Activated CD8-positive, alpha-beta T cell treated with anti-CD3 and anti-CD28 coated beads, Interleukin-2, amount 10 ng/mL, durations not matched to agents 7 days and 5 days (primary cell): ENCODE results near the gene COX4I2. TPM values are rescaled to one million over a fixed set of nuclear protein-coding genes. Genes with fewer than 3 reads are reported as not detected.
A peak's percentile ranks its signal among the peaks of the same experiment; 100 is the strongest.

Experiments
- ATAC-seq: fragments of 150-1000 bp; cut with Tn5 transposase; one replicate; pipeline ENCODE4 v1.10.0; 2021; ENCODE audit warnings: moderate library complexity
- CTCF ChIA-PET: fragments of 350-600 bp; sonication (Branson Sonifier 250); formaldehyde crosslinking; loops from one replicate; lab custom pipeline; 2021; ENCODE audit warnings: antibody characterized with exemption; lab: Charles Lee
- POLR2A ChIA-PET: fragments of 350-600 bp; sonication (Branson Sonifier 250); formaldehyde crosslinking; loops from one replicate; lab custom pipeline; 2021; ENCODE audit warnings: antibody characterized with exemption; lab: Charles Lee
- DNase-seq: peaks from one replicate; pipeline ENCODE4 v3.0.0-alpha.2; 2020
- H3K27ac Mint-ChIP-seq: one replicate; pipeline ENCODE4 v1.8.0; 2021; ENCODE audit warnings: mild to moderate bottlenecking, mixed read lengths
- H3K27me3 Mint-ChIP-seq: one replicate; pipeline ENCODE4 v1.8.0; 2021; ENCODE audit warnings: low read depth, mixed read lengths
- H3K36me3 Mint-ChIP-seq: one replicate; pipeline ENCODE4 v1.8.0; 2021; ENCODE audit warnings: low read depth, mixed read lengths
- H3K4me1 Mint-ChIP-seq: one replicate; pipeline ENCODE4 v1.8.0; 2021; ENCODE audit warnings: low read depth, mixed read lengths
- H3K4me3 Mint-ChIP-seq: one replicate; pipeline ENCODE4 v1.8.0; 2021; ENCODE audit warnings: mild to moderate bottlenecking, mixed read lengths
- H3K9me3 Mint-ChIP-seq: one replicate; pipeline ENCODE4 v1.8.0; 2022; ENCODE audit warnings: mixed read lengths; ENCODE audit not compliant: insufficient read depth
- total RNA-seq, 2 experiments: library from RNA; stranded (reverse); gene quantifications; one replicate each; pipeline ENCODE4 v1.2.3, GENCODE V29; 2021

Gene COX4I2
- total RNA-seq, 2 experiments from 2014 or later = not detected

GRCh38 chr20:31677553-31678260, 40.0 kb downstream of the COX4I2 start:
- H3K4me3 Mint-ChIP-seq = no peak overlapping the region
- ATAC-seq = no peak
- no peaks in the 10 kb centered on the region for H3K27me3 Mint-ChIP-seq
- peak overlapping the region; percentile 76 for H3K27ac Mint-ChIP-seq
- POLR2A ChIA-PET = interaction anchor here (1.0 to 10.0 kb wide), 4 partner anchors 14 to 72 kb away, joined by 3 to 193 read pairs (median 28); partner anchors contain the start of gene BCL2L1
- CTCF ChIA-PET = interaction anchor here (3.5 to 8.4 kb wide), 4 partner anchors 7 to 44 kb away, joined by 20 to 186 read pairs (median 61); partner anchors contain the start of gene BCL2L1
- peaks cover 90% of the 10 kb centered on the region for H3K4me1 Mint-ChIP-seq
- DNase-seq = no peak
- no peaks in the 10 kb centered on the region for H3K9me3 Mint-ChIP-seq
- H3K36me3 Mint-ChIP-seq = peaks cover 75% of the 10 kb centered on the region

DNA sequence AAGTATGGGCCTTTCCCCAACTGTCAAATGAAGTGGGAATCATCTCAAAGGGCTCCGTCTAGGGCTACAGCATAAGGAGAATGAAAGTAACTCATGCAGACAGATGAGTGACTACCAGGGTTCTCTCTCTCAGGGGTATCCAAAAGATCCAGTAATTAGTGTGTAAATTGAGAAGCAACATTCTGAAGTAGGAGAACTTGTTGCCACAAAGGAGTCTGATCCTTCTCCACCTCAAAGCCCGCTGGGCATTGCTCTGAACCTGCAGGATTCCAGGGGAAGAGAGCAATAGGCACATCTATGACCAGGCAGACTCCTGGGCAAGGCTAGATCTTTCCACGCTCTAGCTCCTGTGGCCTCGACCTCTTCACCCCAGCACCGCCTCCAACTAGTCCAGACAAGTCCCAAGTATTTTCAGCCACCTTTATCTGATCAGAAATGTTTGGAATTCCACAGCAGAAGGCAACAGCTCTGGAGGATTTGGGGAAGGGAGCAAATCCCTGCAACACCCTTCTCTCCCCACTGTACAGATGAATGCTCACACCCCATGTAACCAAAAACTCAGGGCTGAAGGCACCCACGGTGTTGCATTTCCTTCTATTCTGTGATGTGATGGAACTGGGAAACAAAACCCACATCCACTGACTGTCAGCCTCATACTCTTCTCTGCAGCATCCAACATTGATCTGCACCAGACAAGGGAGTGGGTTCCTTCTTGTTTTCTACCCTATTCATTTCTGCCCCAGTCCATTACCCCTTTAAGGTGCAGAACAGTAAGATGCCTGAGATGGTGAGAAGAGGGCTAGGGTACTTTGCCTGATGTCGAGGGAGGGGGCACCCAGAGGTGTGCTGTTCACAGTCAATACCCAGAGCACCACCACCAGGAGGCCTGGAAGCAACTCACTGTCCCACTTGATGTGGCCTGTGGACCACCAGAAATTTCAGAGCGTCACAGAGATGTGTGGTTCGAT, 41.0 kb downstream of the COX4I2 start:
- Mint-ChIP-seq H3K27ac (peak overlapping the region; percentile 76), H3K36me3 (peaks cover 75% of the 10 kb centered on the region), H3K27me3 (no peaks in the 10 kb centered on the region), H3K9me3 (no peaks in the 10 kb centered on the region), H3K4me1 (peaks cover 92% of the 10 kb centered on the region), H3K4me3 (peak overlapping the region; percentile 16)
- ChIA-PET POLR2A (interaction anchor here (1.3 to 10.0 kb wide), 3 partner anchors 15 to 40 kb away, joined by 4 to 193 read pairs (median 53); partner anchors contain the start of gene BCL2L1), CTCF (interaction anchor here (0.6 to 8.4 kb wide), 3 partner anchors 17 to 49 kb away, joined by 3 to 186 read pairs (median 95); partner anchors contain the start of gene BCL2L1)
- DNase-seq (no peak), ATAC-seq (no peak)

- ChIA-PET CTCF (interaction anchor here (0.6 to 8.4 kb wide), 4 partner anchors 18 to 116 kb away, joined by 3 to 186 read pairs (median 49); partner anchors contain the start of gene BCL2L1), POLR2A (interaction anchor here (0.7 to 10.0 kb wide), 2 partner anchors 21 to 39 kb away, joined by 3 to 193 read pairs; partner anchors contain the start of gene BCL2L1)
- Mint-ChIP-seq H3K27ac (peak overlapping the region; percentile 76), H3K27me3 (no peaks in the 10 kb centered on the region), H3K4me1 (peaks cover 92% of the 10 kb centered on the region), H3K9me3 (no peaks in the 10 kb centered on the region), H3K4me3 (peak overlapping the region; percentile 16), H3K36me3 (peaks cover 79% of the 10 kb centered on the region)
- DNase-seq = no peak
- ATAC-seq = no peak
Observed at GRCh38 chr20:31679357-31680285, 41.9 kb downstream of the COX4I2 start.

DNA sequence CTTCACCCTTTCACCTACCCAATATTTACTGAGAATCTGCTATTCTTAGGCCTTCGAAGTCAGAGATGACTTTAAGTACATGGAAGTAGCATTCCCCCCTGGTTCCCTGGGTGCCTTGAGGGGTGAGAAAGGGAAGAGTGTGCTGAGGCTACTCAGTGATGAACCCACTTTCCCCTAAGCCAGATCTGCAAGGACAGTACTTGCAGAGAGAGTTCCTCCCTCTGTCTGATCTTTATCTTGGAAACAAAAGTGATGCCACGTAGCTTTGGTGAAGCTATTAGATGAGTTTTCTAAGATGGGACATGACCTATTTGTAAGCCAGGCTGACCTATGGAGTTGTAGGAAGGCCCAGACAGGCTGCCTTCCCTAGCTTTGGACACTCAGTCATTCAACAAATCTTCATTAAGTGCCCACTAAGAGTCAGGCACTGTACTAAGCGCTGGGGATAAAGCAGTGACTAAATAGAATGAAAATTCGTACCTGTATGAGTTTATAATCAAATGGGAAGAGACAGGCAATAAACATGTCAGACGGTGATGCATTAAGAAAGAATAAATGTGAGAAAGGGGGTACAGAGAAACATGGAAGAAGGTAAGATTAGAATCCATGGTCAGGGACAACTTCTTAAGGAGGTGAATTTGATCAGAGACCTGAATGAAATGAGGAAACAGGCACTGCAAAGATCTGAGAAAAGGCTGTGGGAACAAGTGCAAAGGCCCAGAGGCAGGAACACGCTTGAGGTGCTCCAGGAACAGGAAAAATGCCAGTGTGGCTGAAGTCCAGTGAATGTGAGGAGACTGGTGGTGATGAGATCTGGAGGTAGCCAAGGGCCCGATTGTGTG, 42.8 kb downstream of the COX4I2 start:
- Mint-ChIP-seq H3K4me1 (peaks cover 92% of the 10 kb centered on the region), H3K27me3 (no peaks in the 10 kb centered on the region), H3K4me3 (no peak overlapping the region), H3K36me3 (peaks cover 80% of the 10 kb centered on the region), H3K9me3 (no peaks in the 10 kb centered on the region), H3K27ac (peak overlapping the region; percentile 76)
- ChIA-PET POLR2A (interaction anchor here (0.7 to 10.0 kb wide), 2 partner anchors 20 to 39 kb away, joined by 3 to 193 read pairs; partner anchors contain the start of gene BCL2L1), CTCF (interaction anchor here (0.8 to 8.4 kb wide), 3 partner anchors 19 to 117 kb away, joined by 3 to 186 read pairs (median 95); partner anchors contain the start of gene BCL2L1)
- ATAC-seq (no peak), DNase-seq (no peak)

- DNase-seq = no peak
- H3K27me3 Mint-ChIP-seq = no peaks in the 10 kb centered on the region
- ATAC-seq = no peak
- POLR2A ChIA-PET = no interaction called here
- peak overlapping the region; percentile 76 for H3K27ac Mint-ChIP-seq
- peaks cover 92% of the 10 kb centered on the region for H3K4me1 Mint-ChIP-seq
- peaks cover 82% of the 10 kb centered on the region for H3K36me3 Mint-ChIP-seq
- no peak overlapping the region for H3K4me3 Mint-ChIP-seq
- H3K9me3 Mint-ChIP-seq = no peaks in the 10 kb centered on the region
- CTCF ChIA-PET = interaction anchor here (1.5 to 8.4 kb wide), 4 partner anchors 19 to 41 kb away, joined by 6 to 186 read pairs (median 72); partner anchors contain the start of gene BCL2L1
Observed at GRCh38 chr20:31681128-31681727, 43.5 kb downstream of the COX4I2 start.

DNA sequence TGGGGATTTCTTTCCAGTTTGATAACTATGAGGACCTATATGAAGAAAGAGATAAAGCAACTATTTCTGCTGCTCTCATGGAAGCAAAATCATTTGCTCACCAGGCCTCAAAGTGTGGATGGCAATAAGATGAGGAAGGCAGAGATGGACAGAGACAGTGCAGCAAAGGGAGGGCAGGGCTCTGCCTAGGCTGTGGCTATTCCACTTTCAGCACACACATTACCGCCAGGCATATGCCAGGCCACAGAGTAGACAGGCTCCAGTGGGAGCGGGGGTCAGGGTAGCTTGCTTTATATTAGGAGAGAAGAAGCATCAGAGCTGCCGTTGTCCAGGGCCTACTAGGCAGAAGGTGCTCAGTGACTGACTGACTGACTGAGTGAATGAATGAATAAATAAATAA, 44.1 kb downstream of the COX4I2 start:
- POLR2A ChIA-PET = no interaction called here
- H3K36me3 Mint-ChIP-seq = peaks cover 83% of the 10 kb centered on the region
- ATAC-seq = no peak

GRCh38 chr20:31682352-31682751, 44.6 kb downstream of the COX4I2 start:
- no peaks in the 10 kb centered on the region for H3K27me3 Mint-ChIP-seq
- H3K4me1 Mint-ChIP-seq = peaks cover 93% of the 10 kb centered on the region
- no peak overlapping the region for H3K4me3 Mint-ChIP-seq
- ATAC-seq (no peak), DNase-seq (no peak)
- H3K36me3 Mint-ChIP-seq = peaks cover 84% of the 10 kb centered on the region
- H3K27ac Mint-ChIP-seq = peak overlapping the region; percentile 76
- CTCF ChIA-PET = interaction anchor here (1.2 to 5.9 kb wide), 5 partner anchors 20 to 70 kb away, joined by 3 to 73 read pairs (median 6); partner anchors contain the start of gene BCL2L1
- POLR2A ChIA-PET = no interaction called here
- H3K9me3 Mint-ChIP-seq = no peaks in the 10 kb centered on the region

More for the DNA sequence above, 44.1 kb downstream of the COX4I2 start:
- peaks cover 92% of the 10 kb centered on the region for H3K4me1 Mint-ChIP-seq
- H3K9me3 Mint-ChIP-seq = no peaks in the 10 kb centered on the region
- H3K27me3 Mint-ChIP-seq = no peaks in the 10 kb centered on the region
- CTCF ChIA-PET = interaction anchor here (1.5 to 5.9 kb wide), 3 partner anchors 19 to 40 kb away, joined by 6 to 73 read pairs (median 70); partner anchors contain the start of gene BCL2L1
- H3K4me3 Mint-ChIP-seq = no peak overlapping the region
- DNase-seq = no peak
- H3K27ac Mint-ChIP-seq = peak overlapping the region; percentile 76

DNA sequence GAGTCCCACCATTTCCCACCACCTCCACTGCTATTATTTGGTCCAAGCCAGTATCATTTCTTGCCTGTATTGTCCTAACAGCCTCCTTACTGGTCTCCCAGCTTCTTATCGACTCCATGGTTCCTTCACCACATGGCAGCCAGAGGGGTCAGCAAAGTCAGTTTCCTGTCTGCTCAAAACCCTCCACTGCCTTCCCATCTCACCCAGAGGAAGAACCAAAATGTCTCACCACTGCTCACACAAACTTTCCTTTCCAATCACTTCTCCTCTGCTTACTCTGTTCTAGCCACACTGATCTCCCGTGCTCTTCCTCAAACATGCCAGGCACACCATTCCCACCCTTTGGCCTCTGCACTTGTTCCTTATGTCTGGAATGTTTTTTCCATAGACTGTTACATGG, 45.2 kb downstream of the COX4I2 start:
- ATAC-seq (no peak), DNase-seq (no peak)
- CTCF ChIA-PET = interaction anchor here (1.2 to 5.9 kb wide), 5 partner anchors 20 to 70 kb away, joined by 3 to 73 read pairs (median 6); partner anchors contain the start of gene BCL2L1
- H3K9me3 Mint-ChIP-seq = no peaks in the 10 kb centered on the region
- H3K27ac Mint-ChIP-seq = peak overlapping the region; percentile 66
- H3K4me1 Mint-ChIP-seq = peaks cover 90% of the 10 kb centered on the region
- no peaks in the 10 kb centered on the region for H3K27me3 Mint-ChIP-seq
- POLR2A ChIA-PET = interaction anchor here (3.4 kb wide), 1 partner anchor 40 kb away, joined by 32 read pairs; the partner anchor contains the start of gene BCL2L1
- peaks cover 83% of the 10 kb centered on the region for H3K36me3 Mint-ChIP-seq
- H3K4me3 Mint-ChIP-seq = no peak overlapping the region
